ENCODE data around the gene OR52M1. TPM values are rescaled to one million over a fixed set of nuclear protein-coding genes. Genes with fewer than 3 reads are reported as not detected.
A peak's percentile ranks its signal among the peaks of the same experiment; 100 is the strongest.
"Not testable (repeated sequence)": the region's sequence is repeated elsewhere in the genome, so short reads cannot be mapped to it uniquely, and the experiment has no call there.

OR52M1 gene
- total RNA-seq, 2 experiments from 2014 or later: not detected

DNA sequence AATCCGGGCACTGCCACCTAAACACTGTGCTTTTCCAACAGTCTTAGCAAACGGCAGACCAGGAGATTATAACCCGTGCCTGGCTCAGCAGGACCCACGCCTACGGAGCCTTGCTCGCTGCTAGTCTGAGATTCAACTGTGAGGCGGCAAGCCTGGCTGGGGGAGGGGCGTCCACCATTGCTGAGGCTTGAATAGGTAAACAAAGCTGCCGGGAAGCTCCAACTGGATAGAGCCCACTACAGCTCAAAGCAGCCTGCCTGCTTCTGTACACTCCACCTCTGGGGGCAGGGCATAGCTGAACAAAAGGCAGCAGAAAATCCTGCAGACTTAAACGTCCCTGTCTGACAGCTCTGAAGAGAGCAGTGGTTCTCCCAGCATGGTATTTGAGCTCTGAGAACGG lies 13.3 kb upstream of the OR52M1 start:
- H3K27ac Mint-ChIP-seq; POLR2A ChIA-PET; H3K4me3 Mint-ChIP-seq; intact Hi-C loops (cut with DNase I, micrococcal nuclease); ATAC-seq; H3K4me1 Mint-ChIP-seq; DNase-seq; H3K36me3 Mint-ChIP-seq (ENCODE audit: low read depth); H3K9me3 Mint-ChIP-seq (ENCODE audit: low read depth): not testable (repeated sequence)
- peaks cover 17% of the 10 kb centered on the region for H3K27me3 Mint-ChIP-seq
- CTCF ChIA-PET: interaction anchor here (1.1 to 1.3 kb wide), 2 partner anchors 39 to 103 kb away, joined by 3 to 4 read pairs; no protein-coding TSS in a partner anchor

GRCh38 chr11:4539603-4540219 lies 5.3 kb upstream of the OR52M1 start:
- H3K27me3 Mint-ChIP-seq: peaks cover 4% of the 10 kb centered on the region
- H3K27ac Mint-ChIP-seq: no peak overlapping the region
- peak; percentile 71 for DNase-seq
- no peaks in the 10 kb centered on the region for H3K4me1 Mint-ChIP-seq
- H3K9me3 Mint-ChIP-seq (ENCODE audit: low read depth): no peaks in the 10 kb centered on the region
- no peak overlapping the region for H3K4me3 Mint-ChIP-seq
- intact Hi-C loops (cut with DNase I, micrococcal nuclease): loop anchor here (1.0 to 2.0 kb wide), 3 partner anchors 47 to 357 kb away; no protein-coding TSS in a partner anchor
- ATAC-seq: peak; percentile 89
- ChIA-PET CTCF (interaction anchor here (0.6 to 3.3 kb wide), 10 partner anchors 11 to 362 kb away, joined by 3 to 36 read pairs (median 4); no protein-coding TSS in a partner anchor), POLR2A (no interaction called here)
- no peaks in the 10 kb centered on the region for H3K36me3 Mint-ChIP-seq (ENCODE audit: low read depth)

DNA sequence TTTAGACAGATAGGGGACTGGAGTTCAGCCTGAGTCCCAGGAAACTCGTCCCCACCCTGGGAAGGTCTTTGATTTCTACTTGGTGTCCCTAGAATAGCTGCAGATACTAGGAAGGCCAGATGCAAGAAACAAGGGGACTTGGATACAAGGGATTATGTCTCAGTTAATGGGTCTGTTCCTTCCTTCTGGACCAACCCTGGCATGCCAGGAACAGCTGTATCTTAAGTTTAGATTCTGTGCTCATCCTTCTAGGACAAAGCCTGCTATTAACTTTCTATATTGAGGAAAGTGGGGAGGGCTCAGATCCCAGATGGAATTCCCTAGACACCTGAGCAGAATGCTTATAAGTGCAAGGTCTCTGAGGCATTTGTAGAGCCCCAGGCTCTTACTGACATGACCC lies 3.9 kb upstream of the OR52M1 start:
- ChIA-PET CTCF (interaction anchor here (0.6 to 4.4 kb wide), 4 partner anchors 320 to 1735 kb away, joined by 3 to 29 read pairs (median 4); no protein-coding TSS in a partner anchor), POLR2A (no interaction called here)
- Mint-ChIP-seq H3K9me3 (ENCODE audit: low read depth) (no peaks in the 10 kb centered on the region), H3K4me3 (no peak overlapping the region), H3K36me3 (ENCODE audit: low read depth) (no peaks in the 10 kb centered on the region), H3K27me3 (no peaks in the 10 kb centered on the region), H3K4me1 (no peaks in the 10 kb centered on the region), H3K27ac (no peak overlapping the region)
- ATAC-seq: no peak
- no peak for DNase-seq
- intact Hi-C loops (cut with DNase I, micrococcal nuclease): no loop called here

- Mint-ChIP-seq H3K4me1 (no peaks in the 10 kb centered on the region), H3K27me3 (no peaks in the 10 kb centered on the region), H3K9me3 (ENCODE audit: low read depth) (no peaks in the 10 kb centered on the region), H3K27ac (no peak overlapping the region), H3K4me3 (no peak overlapping the region), H3K36me3 (ENCODE audit: low read depth) (no peaks in the 10 kb centered on the region)
- DNase-seq (no peak), ATAC-seq (no peak)
- ChIA-PET CTCF (interaction anchor here (0.9 to 4.4 kb wide), 3 partner anchors 10 to 357 kb away, joined by 3 to 29 read pairs (median 4); partner anchors contain the start of gene TRIM21), POLR2A (no interaction called here)
- intact Hi-C loops (cut with DNase I, micrococcal nuclease): no loop called here
Measured at GRCh38 chr11:4543561-4543960, 1.4 kb upstream of the OR52M1 start.

- no peaks in the 10 kb centered on the region for H3K36me3 Mint-ChIP-seq (ENCODE audit: low read depth)
- H3K4me3 Mint-ChIP-seq: no peak overlapping the region
- ChIA-PET CTCF (interaction anchor here (1.9 kb wide), 1 partner anchor 361 kb away, joined by 4 read pairs; no protein-coding TSS in a partner anchor), POLR2A (no interaction called here)
- H3K27me3 Mint-ChIP-seq: peaks cover 6% of the 10 kb centered on the region
- no peaks in the 10 kb centered on the region for H3K4me1 Mint-ChIP-seq
- H3K27ac Mint-ChIP-seq: no peak overlapping the region
- intact Hi-C loops (cut with DNase I, micrococcal nuclease): no loop called here
- ATAC-seq (no peak), DNase-seq (no peak)
- no peaks in the 10 kb centered on the region for H3K9me3 Mint-ChIP-seq (ENCODE audit: low read depth)
Measured at GRCh38 chr11:4546878-4547277, 1.9 kb downstream of the OR52M1 start.

DNA sequence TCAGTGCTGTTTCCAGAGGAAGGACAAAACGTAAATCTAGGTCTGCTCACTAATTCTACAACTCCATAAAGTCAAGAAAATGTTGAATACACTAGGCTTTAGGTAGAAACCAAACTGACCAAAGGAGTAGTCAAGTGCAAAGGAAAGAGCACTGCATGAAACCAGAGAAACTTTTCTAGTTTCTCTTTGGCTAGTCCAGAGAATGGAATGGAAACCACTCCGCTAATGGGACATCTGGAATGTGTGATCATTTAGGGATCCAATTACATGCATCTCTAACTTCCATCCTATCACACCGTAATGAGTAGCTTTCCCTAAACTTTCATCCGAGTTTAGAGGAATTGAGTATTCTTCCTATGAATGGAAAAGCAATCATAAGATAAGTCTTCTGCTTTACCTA lies 2.4 kb downstream of the OR52M1 start:
- POLR2A ChIA-PET: no interaction called here
- H3K27me3 Mint-ChIP-seq: peaks cover 6% of the 10 kb centered on the region

DNA sequence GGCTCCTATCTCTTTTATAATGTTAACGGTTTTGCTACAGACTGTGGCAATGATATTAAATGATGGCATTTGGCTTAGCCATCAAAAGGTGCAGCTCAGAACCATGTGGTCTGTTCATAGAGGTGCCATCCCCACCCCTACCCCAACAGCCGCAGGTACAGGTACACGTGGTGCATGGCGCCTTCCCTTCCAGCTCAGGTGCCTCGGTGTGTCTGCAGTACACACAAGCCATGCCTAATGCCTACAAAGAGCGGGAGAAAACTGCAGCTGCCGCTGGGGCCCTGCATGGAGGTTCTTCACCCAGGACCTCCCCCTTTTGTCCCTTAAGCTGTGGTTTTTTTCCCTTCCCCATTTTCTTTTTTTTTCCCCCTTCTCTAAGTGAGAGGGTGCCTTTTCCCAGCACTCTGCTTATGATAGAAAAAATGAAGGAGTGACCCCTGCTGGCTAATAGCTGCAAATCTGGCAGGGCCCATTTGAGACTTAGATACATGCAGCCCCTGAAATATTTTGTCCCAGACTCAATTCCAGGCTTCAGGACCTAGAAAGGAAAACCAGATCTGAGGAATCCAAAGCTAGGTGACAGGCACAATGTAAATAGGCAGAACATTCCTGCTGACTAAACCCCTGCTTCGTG lies 6.5 kb downstream of the OR52M1 start:
- intact Hi-C loops (cut with DNase I, micrococcal nuclease): no loop called here
- no peak overlapping the region for H3K4me3 Mint-ChIP-seq
- H3K27ac Mint-ChIP-seq: no peak overlapping the region
- DNase-seq: no peak
- ChIA-PET POLR2A (interaction anchor here (0.7 kb wide), 1 partner anchor 627 kb away, joined by 3 read pairs; no protein-coding TSS in a partner anchor), CTCF (interaction anchor here (0.7 to 2.3 kb wide), 4 partner anchors 58 to 369 kb away, joined by 3 to 10 read pairs (median 4); no protein-coding TSS in a partner anchor)
- no peak for ATAC-seq
- no peaks in the 10 kb centered on the region for H3K4me1 Mint-ChIP-seq
- peaks cover 18% of the 10 kb centered on the region for H3K27me3 Mint-ChIP-seq
- no peaks in the 10 kb centered on the region for H3K9me3 Mint-ChIP-seq (ENCODE audit: low read depth)
- no peaks in the 10 kb centered on the region for H3K36me3 Mint-ChIP-seq (ENCODE audit: low read depth)

More for the DNA sequence above, 2.4 kb downstream of the OR52M1 start:
- H3K9me3 Mint-ChIP-seq (ENCODE audit: low read depth): no peaks in the 10 kb centered on the region
- H3K36me3 Mint-ChIP-seq (ENCODE audit: low read depth): no peaks in the 10 kb centered on the region
- H3K4me1 Mint-ChIP-seq: no peaks in the 10 kb centered on the region
- no peak overlapping the region for H3K27ac Mint-ChIP-seq
- no peak for DNase-seq
- intact Hi-C loops (cut with DNase I, micrococcal nuclease): no loop called here
- CTCF ChIA-PET: interaction anchor here (1.9 kb wide), 1 partner anchor 361 kb away, joined by 4 read pairs; no protein-coding TSS in a partner anchor
- no peak for ATAC-seq
- H3K4me3 Mint-ChIP-seq: no peak overlapping the region

- ATAC-seq (no peak), DNase-seq (no peak)
- POLR2A ChIA-PET: no interaction called here
- CTCF ChIA-PET: no interaction called here
- peaks cover 6% of the 10 kb centered on the region for H3K9me3 Mint-ChIP-seq (ENCODE audit: low read depth)
- peaks cover 28% of the 10 kb centered on the region for H3K27me3 Mint-ChIP-seq
- no peak overlapping the region for H3K4me3 Mint-ChIP-seq
- no peaks in the 10 kb centered on the region for H3K36me3 Mint-ChIP-seq (ENCODE audit: low read depth)
- H3K4me1 Mint-ChIP-seq: no peaks in the 10 kb centered on the region
- intact Hi-C loops (cut with DNase I, micrococcal nuclease): no loop called here
- no peak overlapping the region for H3K27ac Mint-ChIP-seq
Measured at GRCh38 chr11:4559527-4560440, 14.8 kb downstream of the OR52M1 start.

- CTCF ChIA-PET: no interaction called here
- Mint-ChIP-seq H3K4me1 (no peaks in the 10 kb centered on the region), H3K27me3 (peaks cover 28% of the 10 kb centered on the region), H3K9me3 (ENCODE audit: low read depth) (peaks cover 6% of the 10 kb centered on the region), H3K27ac (no peak overlapping the region), H3K36me3 (ENCODE audit: low read depth) (no peaks in the 10 kb centered on the region), H3K4me3 (no peak overlapping the region)
- ATAC-seq (no peak), DNase-seq (no peak)
- POLR2A ChIA-PET: no interaction called here
- intact Hi-C loops (cut with DNase I, micrococcal nuclease): no loop called here
Measured at GRCh38 chr11:4560467-4560866, 15.5 kb downstream of the OR52M1 start.

GRCh38 chr11:4565371-4565770 lies 20.4 kb downstream of the OR52M1 start:
- ChIA-PET POLR2A (no interaction called here), CTCF (no interaction called here)
- ATAC-seq: no peak
- Mint-ChIP-seq H3K4me3 (no peak overlapping the region), H3K27ac (no peak overlapping the region), H3K36me3 (ENCODE audit: low read depth) (no peaks in the 10 kb centered on the region), H3K4me1 (no peaks in the 10 kb centered on the region), H3K27me3 (peaks cover 15% of the 10 kb centered on the region), H3K9me3 (ENCODE audit: low read depth) (peaks cover 6% of the 10 kb centered on the region)
- intact Hi-C loops (cut with DNase I, micrococcal nuclease): no loop called here
- DNase-seq: no peak

GRCh38 chr11:4569075-4569474 lies 24.1 kb downstream of the OR52M1 start:
- ChIA-PET POLR2A (no interaction called here), CTCF (no interaction called here)
- peaks cover 3% of the 10 kb centered on the region for H3K27me3 Mint-ChIP-seq
- no peak for ATAC-seq
- peaks cover under 1% of the 10 kb centered on the region for H3K9me3 Mint-ChIP-seq (ENCODE audit: low read depth)
- intact Hi-C loops (cut with DNase I, micrococcal nuclease): no loop called here
- H3K4me3 Mint-ChIP-seq: no peak overlapping the region
- DNase-seq: no peak
- H3K36me3 Mint-ChIP-seq (ENCODE audit: low read depth): no peaks in the 10 kb centered on the region
- no peak overlapping the region for H3K27ac Mint-ChIP-seq
- H3K4me1 Mint-ChIP-seq: no peaks in the 10 kb centered on the region
